Prostate gland (tissue), 2 donors: ENCODE measurements around the gene HDAC3. TPM values are rescaled to one million over a fixed set of nuclear protein-coding genes. Genes with fewer than 3 reads are reported as not detected.

Source experiments
- DNase-seq: peaks from one replicate; pipeline ENCODE4 v3.0.0-alpha.2; 2019; ENCODE audit warnings: low spot score
- H3K27ac ChIP-seq, 2 donors: fragments of 200-600 bp; sonication (generic); 2 replicates each; pipeline ENCODE4 v1.5.1; 2017 to 2019
- H3K27me3 ChIP-seq: fragments of 200-600 bp; sonication (generic); replicated peaks from 2 replicates; pipeline ENCODE4 v1.5.1; 2019; ENCODE audit not compliant: insufficient read depth
- H3K36me3 ChIP-seq, 2 donors: fragments of 200-600 bp; sonication (generic); 1 replicate in 1 of 2; 2 replicates in 1 of 2; pipeline versions ENCODE4 v1.5.1 to v1.8.1; 2017 to 2019
- H3K4me1 ChIP-seq: fragments of 200-600 bp; sonication (generic); replicated peaks from 2 replicates; pipeline ENCODE4 v1.5.1; 2019
- H3K4me3 ChIP-seq, 2 donors: fragments of 200-600 bp; sonication (generic); 2 replicates each; pipeline ENCODE4 v1.5.1; 2017 to 2019
- H3K9me3 ChIP-seq: fragments of 200-600 bp; sonication (generic); 2 replicates; pipeline ENCODE4 v1.5.1; 2017
- CTCF ChIP-seq, 4 experiments: fragments of 200-600 bp in 2 of 4; fragments of 450-650 bp in 2 of 4; sonication (generic) in 2 of 4; IDR thresholded peaks; 1 replicate in 3 of 4; 2 replicates in 1 of 4; pipeline ENCODE4 v1.5.1; 2016 to 2019; ENCODE audit warnings: antibody characterized with exemption in 4 of 4, mild to moderate bottlenecking in 2 of 4, moderate library complexity in 2 of 4
- POLR2A ChIP-seq: fragments of 450-650 bp; IDR thresholded peaks from one replicate; pipeline ENCODE4 v1.6.1; 2016; ENCODE audit warnings: antibody characterized with exemption, mild to moderate bottlenecking
- POLR2AphosphoS5 ChIP-seq: sonication (generic); formaldehyde crosslinking; IDR thresholded peaks from one replicate; pipeline ENCODE4 v1.6.1; 2017; ENCODE audit warnings: antibody characterized with exemption
- WGBS: methylation state at CpG from one replicate; pipeline ENCODE4 v1.1.5; 2018; 5-methylcytosine and 5-hydroxymethylcytosine counted together
- intact Hi-C: fragments of 100-400 bp; cut with DNase I; formaldehyde crosslinking; loops from one replicate; pipeline ENCODE4 v1.14.2; 2022
- total RNA-seq, 2 donors: library from RNA; depleted of rRNA; stranded (reverse); fragments of >200 nt; gene quantifications; one replicate each; pipeline ENCODE4 v1.1.0, GENCODE V29; 2016

HDAC3 gene
- 10 to 100 TPM; 54.9 to 74.6 TPM for total RNA-seq

- WGBS, result under 1% methylated on average over 19 of the region's 55 CpGs
- Histone ChIP-seq H3K36me3 (no peaks in the 10 kb centered on the region), H3K9me3 (no peaks in the 10 kb centered on the region), H3K27ac (peak within 1 kb of the TSS; percentile 80 to 81), H3K4me3 (peak within 1 kb of the TSS; percentile 56 to 87), H3K4me1 (peaks cover 13% of the 10 kb centered on the region), H3K27me3 (no peaks in the 10 kb centered on the region)
- peak; percentile 93 for DNase-seq
- peak; percentile 92 for TF ChIP-seq POLR2A
- TF ChIP-seq POLR2AphosphoS5, result peak; percentile 69
- TF ChIP-seq CTCF (IDR thresholded peaks at IDR 0.05), result peak in 2 of 4 experiments; percentile 2 to 24
- intact Hi-C loops, result no loop called here
These were observed at the start of gene HDAC3, which contains the start of gene RELL2 for GRCh38 chr5:141636413-141637122. Gene HDAC3, minus strand, starts transcription at chr5:141636849. Its CDS starts 59 bp downstream, at chr5:141636790. Gene RELL2, plus strand, starts transcription at chr5:141636997. Its CDS starts 1,229 bp downstream, at chr5:141638226.

GRCh38 chr5:141685591-141685990 lies 48.9 kb upstream of the HDAC3 start:
- no peak for DNase-seq
- no peaks in the 10 kb centered on the region for H3K9me3 ChIP-seq
- no peaks in the 10 kb centered on the region for H3K4me1 ChIP-seq
- H3K27ac ChIP-seq, result no peak overlapping the region
- no peak overlapping the region for H3K4me3 ChIP-seq
- no peaks in the 10 kb centered on the region for H3K36me3 ChIP-seq
- 88% methylated on average over 1 of the region's 1 CpG for WGBS
- no peaks in the 10 kb centered on the region for H3K27me3 ChIP-seq
- intact Hi-C loops, result no loop called here
- TF ChIP-seq CTCF (IDR thresholded peaks at IDR 0.05), result no peak
- no peak for TF ChIP-seq POLR2A
- no peak for TF ChIP-seq POLR2AphosphoS5

- no peak for DNase-seq
- Histone ChIP-seq H3K4me3 (no peak overlapping the region), H3K9me3 (no peaks in the 10 kb centered on the region), H3K27ac (no peak overlapping the region), H3K4me1 (no peaks in the 10 kb centered on the region), H3K27me3 (no peaks in the 10 kb centered on the region), H3K36me3 (no peaks in the 10 kb centered on the region)
- intact Hi-C loops, result no loop called here
- TF ChIP-seq POLR2AphosphoS5 (no peak), POLR2A (no peak), CTCF (IDR thresholded peaks at IDR 0.05) (no peak)
These were observed 47.0 kb upstream of the HDAC3 start for GRCh38 chr5:141683596-141684141.

DNA sequence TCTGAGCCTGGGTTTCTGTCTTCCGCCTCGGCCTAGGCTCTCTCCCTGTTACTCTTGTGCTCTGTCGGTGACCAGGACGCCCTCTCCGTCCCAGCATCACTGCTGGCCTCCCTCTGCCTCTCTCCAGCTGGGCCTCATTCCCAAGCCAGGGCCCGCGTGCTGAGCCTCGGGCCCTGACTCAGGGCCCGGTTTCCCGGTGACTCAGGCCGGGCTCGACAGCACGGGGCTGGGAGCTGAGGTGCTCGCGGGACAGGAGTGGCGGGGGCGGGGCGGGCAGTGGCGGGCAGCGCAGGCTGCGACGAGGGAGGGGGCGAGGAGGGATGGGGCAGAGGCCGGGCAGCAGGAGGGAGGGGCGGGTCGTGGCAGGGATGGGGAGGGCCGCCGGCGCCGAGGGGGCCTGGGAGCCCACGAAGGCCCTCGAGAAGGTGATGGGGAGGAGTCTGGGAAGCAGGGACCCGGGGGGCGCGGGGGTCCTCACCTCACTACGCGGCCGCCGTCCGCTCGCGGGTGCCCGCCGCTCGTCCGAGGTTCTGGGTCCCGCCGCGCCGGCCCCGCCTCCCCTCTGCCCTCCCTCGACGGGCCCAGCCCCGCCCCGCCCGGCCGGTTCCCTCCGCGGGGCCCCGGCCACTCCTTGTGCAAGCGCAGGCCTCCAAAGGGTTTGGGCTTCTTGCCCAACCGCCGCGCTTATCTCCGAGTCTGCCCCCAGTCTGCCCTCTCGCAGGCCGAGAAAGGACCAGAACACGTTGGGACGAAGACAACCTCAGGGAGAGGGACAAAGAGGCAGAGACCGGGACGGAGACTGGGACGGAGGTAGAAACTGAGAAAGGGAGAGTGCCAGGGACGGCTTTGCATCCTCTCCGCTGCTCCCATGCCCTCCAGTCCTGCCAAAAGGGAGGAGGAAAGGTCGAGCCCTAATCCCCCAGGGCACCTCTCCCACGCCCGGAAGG lies 45.3 kb upstream of the HDAC3 start, which contains the start of gene ARAP3:
Gene ARAP3 (minus strand): TSS at position 536 of the 947 bp plus-strand sequence. CDS start 1,744 bp downstream, outside the sequence.
- TF ChIP-seq CTCF (IDR thresholded peaks at IDR 0.05) (no peak), POLR2AphosphoS5 (no peak), POLR2A (peak; percentile 40)
- H3K27ac ChIP-seq, result peak within 1 kb of the TSS; percentile 66 to 67
- H3K4me1 ChIP-seq, result no peaks in the 10 kb centered on the region
- no peaks in the 10 kb centered on the region for H3K9me3 ChIP-seq
- no peaks in the 10 kb centered on the region for H3K36me3 ChIP-seq
- peak within 1 kb of the TSS; percentile 36 to 49 for H3K4me3 ChIP-seq
- WGBS, result 4% methylated on average over 71 of the region's 77 CpGs
- intact Hi-C loops, result no loop called here
- no peaks in the 10 kb centered on the region for H3K27me3 ChIP-seq
- peak; percentile 63 for DNase-seq
